ENCODE results near the gene MYRIP. TPM values are rescaled to one million over a fixed set of nuclear protein-coding genes. Genes with fewer than 3 reads are reported as not detected.

Gene MYRIP
- total and polyA plus RNA-seq, 8 donors = 0.29 to 1.9 (median 0.57) TPM

GRCh38 chr3:40169983-40170382 lies 360.6 kb downstream of the MYRIP start:
- no peak for ATAC-seq
- Histone ChIP-seq H3K4me3 (no peak overlapping the region), H3K9me3 (no peaks in the 10 kb centered on the region), H3K27ac (no peak overlapping the region), H3K36me3 (no peaks in the 10 kb centered on the region), H3K4me1 (no peaks in the 10 kb centered on the region), H3K27me3 (no peaks in the 10 kb centered on the region)
- intact Hi-C loops (cut with DNase I) = no loop called here
- no peak for DNase-seq
- TF ChIP-seq, protein P1, sequence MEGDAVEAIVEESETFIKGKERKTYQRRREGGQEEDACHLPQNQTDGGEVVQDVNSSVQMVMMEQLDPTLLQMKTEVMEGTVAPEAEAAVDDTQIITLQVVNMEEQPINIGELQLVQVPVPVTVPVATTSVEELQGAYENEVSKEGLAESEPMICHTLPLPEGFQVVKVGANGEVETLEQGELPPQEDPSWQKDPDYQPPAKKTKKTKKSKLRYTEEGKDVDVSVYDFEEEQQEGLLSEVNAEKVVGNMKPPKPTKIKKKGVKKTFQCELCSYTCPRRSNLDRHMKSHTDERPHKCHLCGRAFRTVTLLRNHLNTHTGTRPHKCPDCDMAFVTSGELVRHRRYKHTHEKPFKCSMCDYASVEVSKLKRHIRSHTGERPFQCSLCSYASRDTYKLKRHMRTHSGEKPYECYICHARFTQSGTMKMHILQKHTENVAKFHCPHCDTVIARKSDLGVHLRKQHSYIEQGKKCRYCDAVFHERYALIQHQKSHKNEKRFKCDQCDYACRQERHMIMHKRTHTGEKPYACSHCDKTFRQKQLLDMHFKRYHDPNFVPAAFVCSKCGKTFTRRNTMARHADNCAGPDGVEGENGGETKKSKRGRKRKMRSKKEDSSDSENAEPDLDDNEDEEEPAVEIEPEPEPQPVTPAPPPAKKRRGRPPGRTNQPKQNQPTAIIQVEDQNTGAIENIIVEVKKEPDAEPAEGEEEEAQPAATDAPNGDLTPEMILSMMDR (IDR thresholded peaks at IDR 0.05) = no peak

GRCh38 chr3:40170395-40170794 lies 361.0 kb downstream of the MYRIP start:
- Histone ChIP-seq H3K27ac (no peak overlapping the region), H3K36me3 (no peaks in the 10 kb centered on the region), H3K27me3 (no peaks in the 10 kb centered on the region), H3K4me3 (no peak overlapping the region), H3K9me3 (no peaks in the 10 kb centered on the region), H3K4me1 (no peaks in the 10 kb centered on the region)
- TF ChIP-seq, protein P1 (IDR thresholded peaks at IDR 0.05) = no peak
- intact Hi-C loops (cut with DNase I) = no loop called here
- DNase-seq (no peak), ATAC-seq (no peak)

- H3K4me1 ChIP-seq = no peaks in the 10 kb centered on the region
- ATAC-seq (no peak), DNase-seq (no peak)
- H3K27me3 ChIP-seq = no peaks in the 10 kb centered on the region
- no peaks in the 10 kb centered on the region for H3K9me3 ChIP-seq
- intact Hi-C loops (cut with DNase I) = no loop called here
- no peaks in the 10 kb centered on the region for H3K36me3 ChIP-seq
- H3K4me3 ChIP-seq = no peak overlapping the region
- no peak overlapping the region for H3K27ac ChIP-seq
- TF ChIP-seq, protein P1 (IDR thresholded peaks at IDR 0.05) = no peak
These were observed 363.2 kb downstream of the MYRIP start for GRCh38 chr3:40172560-40172959.

- ATAC-seq (no peak), DNase-seq (no peak)
- Histone ChIP-seq H3K4me3 (no peak overlapping the region), H3K27me3 (no peaks in the 10 kb centered on the region), H3K27ac (no peak overlapping the region), H3K36me3 (no peaks in the 10 kb centered on the region), H3K9me3 (no peaks in the 10 kb centered on the region), H3K4me1 (no peaks in the 10 kb centered on the region)
- TF ChIP-seq, protein P1 (IDR thresholded peaks at IDR 0.05) = no peak
- intact Hi-C loops (cut with DNase I) = no loop called here
These were observed 363.9 kb downstream of the MYRIP start for GRCh38 chr3:40173227-40173721.

DNA sequence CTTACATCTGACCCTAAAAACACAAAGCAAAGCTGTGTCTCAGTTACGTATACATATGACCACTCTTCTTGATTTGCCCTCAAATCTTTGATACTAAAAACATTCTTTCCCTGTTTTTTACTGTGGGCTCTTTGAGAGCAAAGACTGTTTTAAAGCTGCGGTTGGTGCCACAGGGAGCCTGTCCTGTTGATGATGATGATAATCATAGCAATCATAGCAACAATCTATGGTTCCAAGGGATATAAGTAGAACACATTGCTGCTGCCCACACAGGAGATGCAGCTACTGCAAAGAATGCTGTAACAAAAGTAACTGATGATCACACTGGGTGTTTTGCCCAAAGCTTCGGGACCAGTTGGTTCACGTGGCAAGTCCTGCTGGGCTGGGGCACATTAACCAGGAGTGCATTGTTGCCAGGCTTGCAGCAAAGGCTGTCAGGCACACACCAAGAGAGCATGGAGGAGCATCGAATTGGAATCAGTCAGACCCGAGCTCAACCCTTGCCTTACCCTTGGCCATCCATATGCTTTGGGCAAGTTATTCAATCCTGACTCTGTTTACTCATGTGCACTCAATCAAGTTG lies 368.7 kb downstream of the MYRIP start:
- intact Hi-C loops (cut with DNase I) = no loop called here
- no peak for DNase-seq
- H3K4me1 ChIP-seq = no peaks in the 10 kb centered on the region
- no peaks in the 10 kb centered on the region for H3K36me3 ChIP-seq
- H3K4me3 ChIP-seq = no peak overlapping the region
- no peak overlapping the region for H3K27ac ChIP-seq
- TF ChIP-seq, protein P1 (IDR thresholded peaks at IDR 0.05) = no peak
- no peak for ATAC-seq
- H3K27me3 ChIP-seq = no peaks in the 10 kb centered on the region
- H3K9me3 ChIP-seq = no peaks in the 10 kb centered on the region
